Measurements from ENCODE around the gene DNMT3L. TPM values are rescaled to one million over a fixed set of nuclear protein-coding genes. Genes with fewer than 3 reads are reported as not detected.

Gene DNMT3L
- polyA plus RNA-seq, 1 donor (not counting 4 experiments of a cell fraction or from before 2014, with no cell fraction given) = not detected

- H3K27ac ChIP-seq (ENCODE audit: control insufficient read depth, insufficient read depth, low read length) = no peak overlapping the region
- peaks cover 3% of the 10 kb centered on the region for H4K20me1 ChIP-seq (ENCODE audit: control insufficient read depth, extremely low read depth, insufficient read depth, low read length)
- H2AFZ ChIP-seq (ENCODE audit: control insufficient read depth, low read length) = no peak overlapping the region
- no peak overlapping the region for H3K4me2 ChIP-seq (ENCODE audit: control insufficient read depth, extremely low read depth, insufficient read depth, low read depth, low read length)
- no peaks in the 10 kb centered on the region for H3K9me3 ChIP-seq (ENCODE audit: control insufficient read depth, low read depth, low read length)
- dilution Hi-C loops (cut with MboI; ENCODE audit: extremely low pct_ligation_motif_present, low sequenced_read_pairs) = no loop called here
- peaks cover 21% of the 10 kb centered on the region for H3K79me2 ChIP-seq (ENCODE audit: control insufficient read depth, insufficient read depth, low read length)
- no peak overlapping the region for H3K4me3 ChIP-seq (ENCODE audit: control insufficient read depth in 2 of 3, extremely low read depth in 1 of 3, insufficient read depth in 2 of 3, low read depth in 1 of 3, low read length in 3 of 3)
- DNase-seq (ENCODE audit: low read depth, low spot score) (no peak), FAIRE-seq (no peak)
- H3K36me3 ChIP-seq (ENCODE audit: control insufficient read depth in 2 of 2, extremely low read depth in 1 of 2, insufficient read depth in 2 of 2, low read length in 2 of 2) = peaks cover 0 to 27% of the 10 kb centered on the region in 2 experiments
- peaks cover 4% of the 10 kb centered on the region for H3K4me1 ChIP-seq (ENCODE audit: control insufficient read depth, extremely low read depth, insufficient read depth, low read length)
- no peak overlapping the region for H3K9ac ChIP-seq (ENCODE audit: control insufficient read depth, extremely low read depth, insufficient read depth, low read length)
- TF ChIP-seq, protein P1, sequence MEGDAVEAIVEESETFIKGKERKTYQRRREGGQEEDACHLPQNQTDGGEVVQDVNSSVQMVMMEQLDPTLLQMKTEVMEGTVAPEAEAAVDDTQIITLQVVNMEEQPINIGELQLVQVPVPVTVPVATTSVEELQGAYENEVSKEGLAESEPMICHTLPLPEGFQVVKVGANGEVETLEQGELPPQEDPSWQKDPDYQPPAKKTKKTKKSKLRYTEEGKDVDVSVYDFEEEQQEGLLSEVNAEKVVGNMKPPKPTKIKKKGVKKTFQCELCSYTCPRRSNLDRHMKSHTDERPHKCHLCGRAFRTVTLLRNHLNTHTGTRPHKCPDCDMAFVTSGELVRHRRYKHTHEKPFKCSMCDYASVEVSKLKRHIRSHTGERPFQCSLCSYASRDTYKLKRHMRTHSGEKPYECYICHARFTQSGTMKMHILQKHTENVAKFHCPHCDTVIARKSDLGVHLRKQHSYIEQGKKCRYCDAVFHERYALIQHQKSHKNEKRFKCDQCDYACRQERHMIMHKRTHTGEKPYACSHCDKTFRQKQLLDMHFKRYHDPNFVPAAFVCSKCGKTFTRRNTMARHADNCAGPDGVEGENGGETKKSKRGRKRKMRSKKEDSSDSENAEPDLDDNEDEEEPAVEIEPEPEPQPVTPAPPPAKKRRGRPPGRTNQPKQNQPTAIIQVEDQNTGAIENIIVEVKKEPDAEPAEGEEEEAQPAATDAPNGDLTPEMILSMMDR (optimal IDR thresholded peaks at IDR 0.05 in 1 of 3, IDR thresholded peaks at IDR 0.05 in 1 of 3, conservative IDR thresholded peaks at IDR 0.05 in 1 of 3; ENCODE audit: extremely low read depth in 1 of 3, insufficient read depth in 2 of 3, low read length in 3 of 3) = no peak
- no peak for TF ChIP-seq EZH2 (IDR thresholded peaks at IDR 0.05; ENCODE audit: low read length)
- H3K9me1 ChIP-seq (ENCODE audit: control insufficient read depth, extremely low read depth, insufficient read depth, low read length) = no peaks in the 10 kb centered on the region
- no peaks in the 10 kb centered on the region for H3K27me3 ChIP-seq (ENCODE audit: control insufficient read depth, extremely low read depth, insufficient read depth, low read length)
Measured at GRCh38 chr21:44306936-44307704, 45.4 kb upstream of the DNMT3L start.

- no peak overlapping the region for H3K4me3 ChIP-seq (ENCODE audit: control insufficient read depth in 2 of 3, extremely low read depth in 1 of 3, insufficient read depth in 2 of 3, low read depth in 1 of 3, low read length in 3 of 3)
- DNase-seq (ENCODE audit: low read depth, low spot score) (no peak), FAIRE-seq (no peak)
- no peaks in the 10 kb centered on the region for H3K9me1 ChIP-seq (ENCODE audit: control insufficient read depth, extremely low read depth, insufficient read depth, low read length)
- TF ChIP-seq, protein P1 (optimal IDR thresholded peaks at IDR 0.05 in 1 of 3, IDR thresholded peaks at IDR 0.05 in 1 of 3, conservative IDR thresholded peaks at IDR 0.05 in 1 of 3; ENCODE audit: extremely low read depth in 1 of 3, insufficient read depth in 2 of 3, low read length in 3 of 3) = no peak
- no peak for TF ChIP-seq EZH2 (IDR thresholded peaks at IDR 0.05; ENCODE audit: low read length)
- dilution Hi-C loops (cut with MboI; ENCODE audit: extremely low pct_ligation_motif_present, low sequenced_read_pairs) = no loop called here
- H3K79me2 ChIP-seq (ENCODE audit: control insufficient read depth, insufficient read depth, low read length) = peaks cover 34% of the 10 kb centered on the region
- H3K9me3 ChIP-seq (ENCODE audit: control insufficient read depth, low read depth, low read length) = no peaks in the 10 kb centered on the region
- H2AFZ ChIP-seq (ENCODE audit: control insufficient read depth, low read length) = no peak overlapping the region
- no peak overlapping the region for H3K9ac ChIP-seq (ENCODE audit: control insufficient read depth, extremely low read depth, insufficient read depth, low read length)
- peaks cover 8% of the 10 kb centered on the region for H3K4me1 ChIP-seq (ENCODE audit: control insufficient read depth, extremely low read depth, insufficient read depth, low read length)
- H3K4me2 ChIP-seq (ENCODE audit: control insufficient read depth, extremely low read depth, insufficient read depth, low read depth, low read length) = no peak overlapping the region
- H3K27ac ChIP-seq (ENCODE audit: control insufficient read depth, insufficient read depth, low read length) = no peak overlapping the region
- H3K27me3 ChIP-seq (ENCODE audit: control insufficient read depth, extremely low read depth, insufficient read depth, low read length) = no peaks in the 10 kb centered on the region
- peaks cover 0 to 19% of the 10 kb centered on the region in 2 experiments for H3K36me3 ChIP-seq (ENCODE audit: control insufficient read depth in 2 of 2, extremely low read depth in 1 of 2, insufficient read depth in 2 of 2, low read length in 2 of 2)
- peaks cover 3% of the 10 kb centered on the region for H4K20me1 ChIP-seq (ENCODE audit: control insufficient read depth, extremely low read depth, insufficient read depth, low read length)
Measured at GRCh38 chr21:44305691-44306090, 44.0 kb upstream of the DNMT3L start.
